Stimulated activated CD8-positive, alpha-beta memory T cell treated with anti-CD3 and anti-CD28 coated beads, Interleukin-15, amount 100 ng/mL, for 24 hours (primary cell): ENCODE data around the gene PDE4DIP.
"Not testable (repeated sequence)": the region's sequence is repeated elsewhere in the genome, so short reads cannot be mapped to it uniquely, and the experiment has no call there.

ENCODE experiments used
- DNase-seq: peaks from one replicate; pipeline ENCODE4 v3.0.0-alpha.2; 2020; ENCODE audit warnings: low read depth

The PDE4DIP gene

GRCh38 chr1:148874408-148875388 lies 30.5 kb downstream of the PDE4DIP start:
- not testable (repeated sequence) for DNase-seq

GRCh38 chr1:148879812-148880416 lies 35.7 kb downstream of the PDE4DIP start:
- not testable (repeated sequence) for DNase-seq

- DNase-seq: not testable (repeated sequence)
Measured at GRCh38 chr1:148881261-148881660, 37.0 kb downstream of the PDE4DIP start.

- not testable (repeated sequence) for DNase-seq
Measured at GRCh38 chr1:148885219-148885618, 41.0 kb downstream of the PDE4DIP start.

GRCh38 chr1:148886293-148886692 lies 42.1 kb downstream of the PDE4DIP start:
- DNase-seq: not testable (repeated sequence)

- not testable (repeated sequence) for DNase-seq
Measured at GRCh38 chr1:148888597-148888996, 44.4 kb downstream of the PDE4DIP start.

GRCh38 chr1:148889267-148890074 lies 45.2 kb downstream of the PDE4DIP start:
- not testable (repeated sequence) for DNase-seq

GRCh38 chr1:148890075-148890568 lies 45.9 kb downstream of the PDE4DIP start:
- DNase-seq: not testable (repeated sequence)

- DNase-seq: not testable (repeated sequence)
Measured at GRCh38 chr1:148894360-148895352, 50.4 kb downstream of the PDE4DIP start.

- not testable (repeated sequence) for DNase-seq
Measured at GRCh38 chr1:148900026-148900425, 55.8 kb downstream of the PDE4DIP start.

- DNase-seq: not testable (repeated sequence)
Measured at GRCh38 chr1:148900691-148901090, 56.5 kb downstream of the PDE4DIP start.

- DNase-seq: not testable (repeated sequence)
Measured at GRCh38 chr1:148901150-148901952, 57.1 kb downstream of the PDE4DIP start.

- not testable (repeated sequence) for DNase-seq
Measured at GRCh38 chr1:148901953-148902341, 57.7 kb downstream of the PDE4DIP start.

- DNase-seq: not testable (repeated sequence)
Measured at GRCh38 chr1:148909219-148909826, 65.1 kb downstream of the PDE4DIP start.

GRCh38 chr1:148911303-148911928 lies 67.2 kb downstream of the PDE4DIP start:
- not testable (repeated sequence) for DNase-seq

- not testable (repeated sequence) for DNase-seq
Measured at GRCh38 chr1:148916222-148916621, 72.0 kb downstream of the PDE4DIP start.

- not testable (repeated sequence) for DNase-seq
Measured at GRCh38 chr1:148916695-148917348, 72.6 kb downstream of the PDE4DIP start.

GRCh38 chr1:148918836-148919447 lies 74.7 kb downstream of the PDE4DIP start:
- not testable (repeated sequence) for DNase-seq
